BE2C (cell line): ENCODE data around the gene HPCAL1.

Experiments
- DNase-seq: peaks from one replicate; pipeline ENCODE4 v3.0.0-alpha.2; 2020
- H3K27me3 ChIP-seq: fragments of 250-450 bp; sonication (Bioruptor Pico); 2 replicates; pipeline ENCODE4 v1.5.1; 2020; ENCODE audit warnings: mild to moderate bottlenecking
- H3K36me3 ChIP-seq: fragments of 250-450 bp; sonication (Bioruptor Pico); 2 replicates; pipeline ENCODE4 v1.5.1; 2020; ENCODE audit warnings: mild to moderate bottlenecking
- H3K4me1 ChIP-seq: fragments of 250-450 bp; sonication (Bioruptor Pico); 2 replicates; pipeline ENCODE4 v1.5.1; 2020
- H3K4me3 ChIP-seq: 2 replicates; pipeline ENCODE4 v1.5.1; 2011; ENCODE audit warnings: low read depth, low read length
- H3K9me3 ChIP-seq: fragments of 250-450 bp; sonication (Bioruptor Pico); 2 replicates; pipeline ENCODE4 v1.5.1; 2020
- CTCF ChIP-seq: IDR thresholded peaks from 2 replicates; pipeline ENCODE4 v1.5.1; 2012; ENCODE audit warnings: mild to moderate bottlenecking, low read depth, low read length

Gene HPCAL1

GRCh38 chr2:10264506-10265328 is 38.0 kb upstream of the HPCAL1 start:
- no peaks in the 10 kb centered on the region for H3K4me1 ChIP-seq
- TF ChIP-seq CTCF, result no peak
- DNase-seq, result no peak
- H3K36me3 ChIP-seq, result no peaks in the 10 kb centered on the region
- H3K4me3 ChIP-seq, result no peak overlapping the region
- H3K9me3 ChIP-seq, result no peaks in the 10 kb centered on the region
- no peaks in the 10 kb centered on the region for H3K27me3 ChIP-seq

GRCh38 chr2:10265329-10266132 is 37.2 kb upstream of the HPCAL1 start:
- Histone ChIP-seq H3K36me3 (no peaks in the 10 kb centered on the region), H3K4me3 (no peak overlapping the region), H3K9me3 (no peaks in the 10 kb centered on the region), H3K27me3 (no peaks in the 10 kb centered on the region), H3K4me1 (no peaks in the 10 kb centered on the region)
- no peak for TF ChIP-seq CTCF
- DNase-seq, result no peak

GRCh38 chr2:10266133-10266620 is 36.5 kb upstream of the HPCAL1 start:
- TF ChIP-seq CTCF, result no peak
- Histone ChIP-seq H3K9me3 (no peaks in the 10 kb centered on the region), H3K36me3 (no peaks in the 10 kb centered on the region), H3K4me1 (0 out of 2 replicates have a peak, but pooled peaks cover 2% of the 10 kb centered on the region), H3K4me3 (no peak overlapping the region), H3K27me3 (no peaks in the 10 kb centered on the region)
- DNase-seq, result no peak

GRCh38 chr2:10267036-10267435 is 35.7 kb upstream of the HPCAL1 start:
- no peak for DNase-seq
- Histone ChIP-seq H3K4me3 (no peak overlapping the region), H3K9me3 (no peaks in the 10 kb centered on the region), H3K27me3 (no peaks in the 10 kb centered on the region), H3K36me3 (no peaks in the 10 kb centered on the region), H3K4me1 (0 out of 2 replicates have a peak, but pooled peaks cover 2% of the 10 kb centered on the region)
- no peak for TF ChIP-seq CTCF

GRCh38 chr2:10267551-10268465 is 34.9 kb upstream of the HPCAL1 start:
- 0 out of 2 replicates have a peak, but pooled peaks have one; percentile 5 for TF ChIP-seq CTCF
- Histone ChIP-seq H3K4me3 (no peak overlapping the region), H3K27me3 (no peaks in the 10 kb centered on the region), H3K4me1 (0 out of 2 replicates have a peak, but pooled peaks cover 2% of the 10 kb centered on the region), H3K36me3 (no peaks in the 10 kb centered on the region), H3K9me3 (no peaks in the 10 kb centered on the region)
- DNase-seq, result peak; percentile 53
